Measurements from ENCODE around the gene ZNF14.

GRCh38 chr19:19662871-19663255, 70.0 kb downstream of the ZNF14 start:
- TF ChIP-seq CTCF (IDR thresholded peaks at IDR 0.05) (no peak), POLR2A (IDR thresholded peaks at IDR 0.05) (no peak), POLR2AphosphoS5 (IDR thresholded peaks at IDR 0.05) (no peak)
